GM12874 (cell line): Measurements from ENCODE around the gene PARN.

Experiments
- CTCF ChIP-seq: IDR thresholded peaks from 2 replicates; pipeline ENCODE4 v1.5.1; 2011; ENCODE audit warnings: low read depth, mild to moderate bottlenecking, control low read depth, low read length, moderate library complexity; ENCODE audit not compliant: insufficient read depth

The PARN gene

GRCh38 chr16:14405611-14406537 is 224.2 kb downstream of the PARN start:
- no peak for TF ChIP-seq CTCF

GRCh38 chr16:14400285-14400977 is 229.6 kb downstream of the PARN start:
- no peak for TF ChIP-seq CTCF

GRCh38 chr16:14399378-14400284 is 230.4 kb downstream of the PARN start:
- TF ChIP-seq CTCF = no peak

- no peak for TF ChIP-seq CTCF
These were observed 231.9 kb downstream of the PARN start for GRCh38 chr16:14398014-14398717.

GRCh38 chr16:14394834-14395233 is 235.2 kb downstream of the PARN start:
- TF ChIP-seq CTCF = no peak

GRCh38 chr16:14392960-14393359 is 237.1 kb downstream of the PARN start:
- TF ChIP-seq CTCF = no peak
